CD4-positive, alpha-beta T cell treated with Interleukin-4 for 4 hours (primary cell): ENCODE measurements around the gene AMMECR1.

Experiments used
- DNase-seq: peaks from one replicate; pipeline ENCODE4 v3.0.0-alpha.2; 2020

The AMMECR1 gene

DNA sequence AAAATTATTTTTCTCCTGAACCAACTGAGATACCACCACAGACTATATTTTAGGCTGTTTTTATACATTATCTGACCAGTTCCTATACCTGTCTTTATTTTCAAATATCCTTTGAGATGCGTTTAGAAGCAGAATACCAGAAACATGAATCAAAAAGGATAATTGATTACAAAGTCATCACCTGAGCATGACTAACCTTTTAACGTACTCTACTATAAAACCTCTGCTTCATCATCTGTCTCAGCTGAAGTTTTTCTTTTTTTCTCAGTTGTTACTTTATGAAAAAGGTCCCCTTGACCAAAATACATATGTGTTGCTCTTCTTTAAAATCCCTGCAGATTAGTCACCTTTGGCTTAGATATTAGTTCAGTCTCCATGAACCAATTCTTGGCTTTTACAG lies 109.8 kb downstream of the AMMECR1 start:
- DNase-seq: no peak

DNA sequence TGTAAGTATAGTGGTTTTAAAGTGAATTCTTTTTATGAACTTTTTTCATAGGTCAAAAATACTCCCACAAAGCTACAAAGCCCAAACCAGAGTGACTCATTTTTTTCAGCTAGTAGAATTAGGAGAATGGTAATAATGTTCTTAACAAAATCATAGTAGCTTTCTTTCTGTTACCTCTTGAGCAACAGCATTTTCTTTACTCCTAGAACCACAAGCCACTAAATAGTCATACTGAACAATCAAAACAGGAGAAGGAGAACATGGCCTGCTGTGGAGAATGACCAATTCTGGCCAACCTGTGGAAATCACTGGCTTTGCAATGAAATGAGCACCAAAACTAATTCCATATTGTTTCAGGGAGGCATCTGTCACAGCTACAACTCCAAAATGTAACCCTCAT lies 112.9 kb downstream of the AMMECR1 start:
- DNase-seq: no peak

DNA sequence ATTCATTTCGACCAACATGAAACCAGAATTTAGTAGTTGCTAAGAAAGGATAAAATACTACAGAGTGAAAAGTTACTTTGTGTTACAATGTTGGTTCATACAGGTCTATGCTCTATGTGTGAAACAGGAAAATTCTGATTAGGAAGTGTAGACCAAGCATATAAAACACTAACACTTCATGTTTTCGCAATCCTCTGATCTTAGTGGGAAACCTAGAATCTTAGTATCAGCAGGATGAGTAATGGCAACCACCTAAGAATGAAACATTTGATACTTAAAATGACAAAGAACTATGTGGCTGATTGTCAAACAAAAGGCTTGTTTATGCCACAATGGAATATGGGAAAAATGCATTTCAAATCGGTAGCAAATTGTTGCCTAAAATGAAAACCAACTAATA lies 116.1 kb downstream of the AMMECR1 start:
- no peak for DNase-seq

DNA sequence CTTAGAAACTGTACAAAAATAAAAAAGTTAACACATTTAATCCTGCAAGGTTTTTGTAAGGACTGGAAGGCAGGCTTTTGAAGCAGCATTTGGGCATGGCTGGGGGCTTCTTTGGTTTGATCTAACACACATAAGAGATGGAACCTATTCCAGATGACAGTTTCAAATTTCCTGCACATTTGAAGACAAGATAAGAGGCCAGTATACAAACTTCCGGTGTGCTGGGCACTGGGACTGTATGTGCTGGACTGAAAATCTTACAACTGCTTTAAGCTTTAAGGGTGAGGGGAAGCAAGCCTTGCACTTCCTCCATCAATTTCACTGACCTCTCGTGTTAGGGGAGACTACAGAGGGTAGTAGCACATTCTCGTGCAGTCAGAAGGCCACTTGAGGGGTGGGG lies 122.9 kb downstream of the AMMECR1 start:
- no peak for DNase-seq

DNA sequence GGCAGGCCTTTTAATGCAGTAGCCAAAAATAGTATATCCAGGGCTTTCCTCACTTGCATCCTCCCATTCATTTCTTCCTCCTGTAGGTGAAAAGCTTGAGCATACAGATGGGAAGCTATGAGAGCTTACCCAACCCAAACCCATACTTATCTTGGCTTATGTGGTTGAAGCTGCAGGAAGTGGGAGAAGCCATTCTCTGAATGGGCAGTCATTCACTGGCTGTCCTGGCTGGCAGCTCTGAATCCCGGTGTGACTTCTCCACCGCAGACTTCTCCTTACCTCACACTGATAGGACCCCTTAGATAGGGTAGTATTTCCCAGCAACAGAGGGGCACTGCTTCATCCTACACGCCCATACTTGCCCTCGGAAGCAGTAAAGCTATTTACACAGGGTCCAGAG lies 125.4 kb downstream of the AMMECR1 start:
- DNase-seq: no peak

DNA sequence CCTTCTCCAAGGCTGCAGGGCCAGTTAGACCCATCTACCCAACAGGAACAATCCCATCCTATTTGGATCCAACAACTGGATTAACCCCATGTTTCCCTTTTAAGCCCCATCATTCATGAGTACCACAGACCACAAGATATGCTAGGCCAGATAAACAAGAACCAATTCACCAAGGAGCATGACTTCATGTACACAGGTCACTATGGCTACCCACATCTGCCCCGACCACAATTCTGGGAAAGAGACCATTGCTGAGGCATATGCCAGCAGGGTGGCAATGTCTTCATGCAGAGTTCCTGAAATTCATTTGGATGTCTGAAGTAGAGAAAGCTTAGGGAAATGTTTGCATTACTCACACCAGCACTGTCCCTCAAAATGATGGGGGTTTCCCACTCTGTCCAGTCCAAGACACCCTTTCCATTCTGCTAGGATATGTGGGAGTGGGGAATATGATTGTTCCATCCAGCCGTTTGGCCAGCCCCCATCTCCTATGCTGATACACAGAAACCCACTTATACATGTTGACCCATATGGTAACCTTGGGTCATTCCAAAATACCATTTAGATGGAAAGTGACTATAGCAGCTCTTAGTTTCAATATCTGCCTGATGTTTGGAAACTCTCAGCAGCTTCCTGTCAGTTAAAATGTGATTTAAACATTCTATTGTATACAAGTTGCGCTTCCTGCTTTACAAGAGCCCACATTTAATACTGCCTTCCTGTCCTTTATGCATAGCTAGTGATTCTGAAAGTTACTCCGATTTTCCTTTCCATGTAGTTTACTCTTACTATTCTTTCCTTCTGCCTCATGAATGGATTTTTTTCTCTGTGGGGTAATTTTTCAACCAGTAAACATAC lies 129.0 kb downstream of the AMMECR1 start:
- DNase-seq: no peak

DNA sequence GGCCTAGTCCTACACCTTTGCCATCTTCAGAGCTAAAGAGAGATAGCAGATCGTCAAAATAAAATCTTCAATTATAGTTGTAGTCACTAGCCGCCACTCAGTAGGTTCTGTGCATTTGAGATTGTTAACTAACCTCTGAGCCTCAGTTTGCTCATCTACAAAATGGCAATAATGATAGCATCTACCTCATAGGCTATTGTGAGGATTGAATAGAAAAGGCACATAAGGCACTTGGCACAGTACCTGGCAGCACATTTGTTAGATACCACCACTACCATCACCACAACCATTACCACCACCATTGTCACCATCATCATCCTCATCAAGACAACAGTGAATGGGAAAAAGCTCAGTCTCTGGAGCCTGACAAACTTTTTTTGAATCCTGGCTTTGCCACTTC lies 134.6 kb downstream of the AMMECR1 start:
- DNase-seq: no peak

DNA sequence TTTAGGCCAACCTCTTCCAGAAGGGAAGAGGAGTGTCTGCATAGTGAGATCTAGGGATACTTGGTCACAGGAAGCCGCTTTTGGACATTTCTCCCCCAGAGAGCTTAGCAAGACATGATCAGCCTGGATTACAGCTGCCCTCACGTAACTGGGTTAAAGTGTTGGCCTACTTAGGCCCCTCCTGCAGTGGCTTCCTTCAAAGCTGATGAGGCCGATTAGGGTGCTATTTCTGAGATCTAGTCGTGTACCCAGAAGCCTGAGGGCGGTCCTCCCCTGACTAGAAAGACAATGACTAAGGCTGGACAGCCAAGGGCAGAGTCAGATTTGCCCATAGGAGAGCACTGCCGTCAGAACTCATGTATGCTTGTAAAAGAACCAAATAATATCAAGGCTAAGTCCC lies 135.0 kb downstream of the AMMECR1 start:
- DNase-seq: no peak

DNA sequence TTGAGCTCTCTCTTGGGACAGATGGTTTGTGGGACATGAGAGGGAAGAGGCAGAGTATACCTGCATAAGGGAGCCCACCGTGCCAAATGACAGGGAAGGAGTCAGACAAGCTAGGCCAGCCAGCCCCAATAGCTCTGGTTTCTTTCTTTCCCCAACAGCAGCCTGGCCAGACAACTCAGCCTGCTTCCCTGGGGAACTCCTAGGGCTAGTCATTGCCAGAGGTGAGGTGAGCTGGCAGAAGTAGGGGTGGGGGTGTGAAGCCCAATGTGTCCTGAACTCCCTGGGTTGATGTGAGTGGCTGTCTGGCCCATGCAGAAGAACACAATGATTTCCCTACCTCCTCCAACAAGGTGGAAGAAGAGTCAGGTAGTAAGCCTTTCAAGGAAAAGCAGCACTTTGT lies 135.5 kb downstream of the AMMECR1 start:
- no peak for DNase-seq

DNA sequence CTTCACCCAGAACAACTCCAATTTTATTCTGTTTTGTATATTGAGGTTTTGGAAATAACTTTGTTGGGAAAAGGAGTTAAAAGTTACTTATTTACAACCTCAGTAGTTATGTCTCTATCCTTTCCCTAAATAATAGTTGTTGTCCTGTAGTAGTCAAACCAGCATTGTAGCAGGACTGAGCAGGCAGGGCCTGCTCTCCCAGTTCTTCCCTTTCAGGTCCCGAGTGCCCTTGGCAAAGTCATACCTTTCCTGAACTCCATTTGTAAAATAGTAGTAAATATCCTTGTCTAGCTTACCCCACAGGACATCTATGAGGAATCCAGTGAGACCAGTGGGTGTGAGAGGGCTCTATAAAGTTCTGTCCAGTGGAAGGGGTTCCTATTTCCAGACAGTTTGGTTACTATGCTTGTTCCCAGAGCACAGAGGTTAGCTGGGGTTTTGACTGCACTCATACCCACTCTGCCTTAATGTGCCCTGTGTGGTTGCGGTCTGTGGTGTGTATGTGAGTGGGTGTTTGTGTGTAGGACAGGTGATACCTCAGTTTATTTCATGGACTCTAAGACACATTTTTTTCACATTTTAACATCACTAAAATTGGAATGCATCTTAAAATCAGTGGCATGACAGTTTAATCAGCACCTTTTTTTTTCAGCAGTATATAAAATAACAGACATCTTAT lies 136.3 kb downstream of the AMMECR1 start:
- DNase-seq: no peak

DNA sequence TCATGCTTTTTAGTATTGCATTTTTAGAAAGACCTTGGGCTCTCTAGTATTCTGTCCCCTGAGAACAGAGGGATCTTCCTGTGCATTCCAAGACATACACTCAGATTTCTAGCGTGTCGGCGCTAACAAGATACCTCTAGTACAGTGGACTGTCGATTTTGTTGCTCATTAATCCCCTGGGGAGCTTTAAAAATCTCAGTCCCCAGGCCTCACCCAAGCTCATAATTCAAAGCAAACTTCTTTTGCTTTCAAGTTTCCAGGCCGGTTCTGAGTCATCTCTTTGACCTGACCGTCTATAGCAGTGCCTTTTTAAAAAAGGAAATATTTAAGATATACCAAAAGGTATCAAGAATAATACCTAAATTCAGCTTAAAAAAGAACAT lies 137.0 kb downstream of the AMMECR1 start:
- no peak for DNase-seq

DNA sequence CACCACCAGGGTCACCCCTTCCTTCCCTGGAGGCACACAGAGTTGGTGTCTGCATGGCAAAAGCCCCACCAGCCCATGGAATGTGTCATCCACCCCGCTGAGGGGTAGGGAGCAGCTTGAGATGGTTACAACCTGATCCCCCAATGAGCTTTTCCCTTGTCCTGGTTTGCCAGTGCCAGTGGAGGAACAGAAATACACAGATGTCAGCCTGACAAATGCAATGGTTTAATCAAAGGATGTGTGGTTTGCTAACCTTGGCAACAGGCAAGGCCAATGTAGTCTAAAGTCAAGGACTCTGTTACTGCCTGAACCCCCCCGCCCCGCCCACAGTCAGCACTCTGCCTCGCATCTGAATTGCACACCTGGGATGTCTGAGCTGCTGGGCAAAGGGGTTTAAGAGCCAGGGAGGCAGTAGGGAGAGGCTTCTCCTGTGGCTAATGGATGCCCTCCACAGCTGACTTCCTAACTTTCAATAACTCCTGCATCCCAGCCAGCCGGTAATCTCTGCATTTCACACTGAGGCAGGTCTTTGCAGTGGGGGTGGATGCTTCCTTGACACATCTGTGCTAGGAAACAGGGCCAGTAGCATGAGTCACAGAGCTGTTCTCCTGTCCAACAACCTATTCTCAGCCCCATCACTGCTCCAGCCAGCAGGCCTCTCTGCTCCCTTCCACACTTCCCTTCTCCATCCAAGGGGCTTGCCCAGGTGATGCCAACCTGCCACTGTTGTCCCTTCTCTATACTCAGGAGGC lies 137.5 kb downstream of the AMMECR1 start:
- no peak for DNase-seq

DNA sequence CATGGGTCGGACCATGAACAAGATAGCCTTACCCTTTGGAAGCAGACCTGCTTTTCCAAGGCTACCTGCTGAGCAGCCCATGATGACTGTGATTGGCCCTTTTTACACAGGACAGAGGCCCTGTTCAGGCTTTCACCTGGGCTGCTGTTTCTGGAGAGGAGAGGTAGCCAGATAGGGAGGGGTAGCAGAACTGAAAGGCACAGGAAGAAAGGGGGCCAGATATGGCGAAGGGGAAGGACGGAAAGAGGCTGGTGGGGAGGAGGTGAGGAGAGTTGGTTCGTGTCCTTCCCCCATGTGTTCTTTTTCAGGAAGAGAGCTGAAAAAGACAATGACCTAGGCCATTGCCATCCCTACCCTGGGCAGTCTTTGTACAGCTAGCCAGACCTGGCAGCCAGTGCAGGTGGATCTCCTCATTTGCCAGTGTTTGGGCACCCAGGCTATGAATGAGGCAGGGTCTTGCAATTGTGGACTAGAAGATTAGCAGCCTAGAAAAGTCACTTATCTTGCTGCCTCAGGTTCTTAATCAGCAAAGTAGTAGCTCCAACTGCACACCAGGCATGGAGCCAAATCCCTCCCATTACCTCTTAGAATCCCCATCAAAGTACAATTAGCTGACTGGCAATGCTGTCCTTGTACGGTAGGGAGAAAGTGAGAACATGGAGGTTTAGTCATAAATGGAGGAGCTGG lies 139.6 kb downstream of the AMMECR1 start:
- DNase-seq: no peak

DNA sequence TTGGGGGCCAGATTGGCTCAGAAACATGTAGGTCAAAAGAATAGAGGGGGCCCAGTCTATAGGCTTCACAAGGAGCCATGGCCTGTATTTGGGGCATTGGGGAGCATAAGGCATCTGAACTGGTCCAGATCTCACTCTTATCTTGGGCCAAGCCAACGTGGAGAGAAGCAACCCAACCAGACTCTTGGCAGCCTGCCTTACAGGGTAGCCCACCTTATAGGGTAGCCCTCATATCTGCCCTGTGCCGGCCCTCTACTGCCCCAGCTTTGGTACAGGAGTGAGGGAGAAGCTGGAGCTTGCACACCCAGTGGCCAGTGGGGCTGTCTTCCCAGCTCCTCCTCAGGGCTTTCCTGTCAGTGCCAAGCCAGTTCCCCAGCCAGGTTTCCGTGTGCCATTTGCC lies 142.2 kb downstream of the AMMECR1 start:
- no peak for DNase-seq

DNA sequence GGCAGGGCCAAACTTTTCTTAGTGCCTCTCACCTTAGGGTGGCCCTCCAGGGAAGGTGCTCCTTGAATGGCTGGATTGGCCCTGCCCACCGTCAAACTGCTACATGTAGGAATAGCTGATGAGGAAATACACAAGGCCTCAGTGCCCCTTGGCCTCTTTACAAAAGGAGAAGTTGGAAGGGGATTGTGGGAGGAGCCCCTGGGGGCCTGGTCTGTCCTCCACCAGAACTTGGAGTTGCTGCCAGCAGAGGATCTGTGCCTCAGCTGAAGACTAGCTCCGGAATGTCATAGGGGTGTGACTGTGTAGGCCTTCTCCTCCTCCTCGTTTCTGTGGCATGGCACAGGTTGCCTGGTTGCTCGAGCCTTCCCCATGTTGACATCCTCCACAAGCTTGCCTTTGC lies 142.7 kb downstream of the AMMECR1 start:
- DNase-seq: no peak

DNA sequence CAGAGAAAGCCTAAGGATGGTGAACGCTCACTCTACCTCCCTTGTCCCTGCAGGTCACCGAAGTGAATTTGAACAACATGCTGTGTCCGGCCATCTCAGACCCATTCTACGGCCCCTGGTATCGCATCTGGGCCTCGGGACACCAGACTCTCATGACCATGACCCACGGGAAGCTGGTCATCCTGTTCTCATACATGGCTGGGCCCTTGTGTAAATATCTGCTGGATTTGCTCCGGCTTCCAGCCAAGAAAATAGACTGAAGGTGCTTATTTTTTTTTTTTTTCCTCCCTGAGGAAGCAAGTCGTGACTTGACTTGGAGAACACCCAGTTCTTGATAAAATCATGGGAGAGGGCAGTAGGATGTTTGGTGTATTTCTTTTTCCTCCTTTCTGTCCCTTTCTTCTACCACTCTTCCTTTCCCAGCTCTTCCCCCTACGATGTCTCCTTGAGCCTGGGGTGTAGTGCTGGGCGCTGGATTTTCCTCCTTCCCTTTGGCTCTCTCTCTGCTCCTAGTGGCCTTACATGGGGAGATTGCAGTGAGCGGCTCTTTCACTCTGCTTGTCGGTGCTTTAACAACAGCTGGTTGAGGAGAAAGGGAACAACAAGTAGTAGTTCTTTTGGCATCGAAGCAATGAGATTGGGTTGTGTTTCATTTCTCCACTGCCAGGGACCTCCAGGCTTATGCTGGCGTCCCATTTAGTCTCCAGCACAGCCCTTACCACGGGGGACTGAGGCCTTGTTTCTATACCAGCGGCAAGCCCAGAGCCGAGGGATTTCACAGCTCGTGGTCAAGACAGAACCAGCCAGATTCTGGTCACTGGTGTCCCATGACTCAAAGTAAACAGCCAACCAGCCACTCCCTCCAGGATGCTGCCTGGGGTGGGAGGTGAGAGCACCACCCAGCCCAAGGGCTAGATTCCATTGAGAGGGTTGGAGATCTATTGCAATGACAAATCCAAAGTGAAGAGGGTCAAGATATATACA lies 144.4 kb downstream of the AMMECR1 start:
- no peak for DNase-seq

DNA sequence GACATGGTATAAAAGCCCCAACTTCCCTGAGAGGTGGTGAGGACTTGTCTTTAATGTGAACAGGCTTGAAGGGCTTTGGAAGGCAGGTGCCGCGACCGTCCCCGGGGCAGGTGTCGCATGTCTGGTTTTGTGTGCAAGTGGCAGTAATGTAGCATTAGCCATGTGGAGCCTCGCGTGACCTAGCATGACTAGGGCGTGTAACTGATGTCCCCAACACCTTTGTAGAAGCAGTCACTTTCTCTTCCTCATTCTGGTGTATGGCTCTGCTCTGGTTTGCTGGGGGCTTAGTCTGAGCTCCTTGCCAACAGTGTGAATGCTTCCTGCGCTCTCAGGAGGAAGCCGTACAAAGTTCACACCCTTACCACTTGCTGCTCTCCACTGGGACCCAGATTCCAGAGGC lies 145.7 kb downstream of the AMMECR1 start:
- DNase-seq: no peak

DNA sequence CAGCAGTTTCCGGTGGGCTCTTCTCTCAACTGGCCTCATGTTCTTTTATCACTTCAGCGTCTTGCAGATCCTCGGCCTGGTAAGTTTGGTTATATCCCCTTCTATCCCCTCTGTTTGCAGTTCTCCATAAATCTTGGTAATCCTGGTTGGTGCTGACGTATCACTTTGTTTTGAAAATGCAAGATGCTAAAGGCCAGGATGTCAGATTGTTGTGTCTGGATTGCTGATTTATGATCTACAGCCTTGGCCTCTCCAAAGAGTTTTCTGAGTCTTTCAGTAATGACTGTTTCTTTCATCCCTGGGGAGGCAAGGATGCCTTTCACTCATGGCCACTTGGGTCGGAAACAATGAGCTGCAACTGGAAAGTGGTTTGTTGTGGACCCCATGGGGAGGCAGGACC lies 146.4 kb downstream of the AMMECR1 start:
- no peak for DNase-seq

DNA sequence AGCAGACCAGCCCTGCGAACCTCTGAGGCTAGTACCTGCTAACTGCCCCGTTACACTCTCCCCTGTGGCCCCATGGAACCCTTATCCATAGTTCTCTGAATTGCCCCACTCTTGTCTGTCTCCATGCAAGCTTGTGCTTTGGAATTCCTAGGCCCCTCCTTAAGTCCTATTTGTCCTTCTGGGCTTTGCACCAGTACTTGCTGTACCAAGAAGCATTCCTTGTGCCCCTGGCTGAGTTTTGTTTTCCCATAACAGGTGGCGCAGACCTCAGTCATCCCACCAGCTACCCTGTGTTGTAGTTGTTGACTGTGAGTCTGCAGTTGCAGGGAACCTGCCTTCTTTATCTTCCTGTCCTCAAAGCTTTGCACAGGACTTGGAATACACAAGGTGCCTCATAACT lies 147.9 kb downstream of the AMMECR1 start:
- no peak for DNase-seq

DNA sequence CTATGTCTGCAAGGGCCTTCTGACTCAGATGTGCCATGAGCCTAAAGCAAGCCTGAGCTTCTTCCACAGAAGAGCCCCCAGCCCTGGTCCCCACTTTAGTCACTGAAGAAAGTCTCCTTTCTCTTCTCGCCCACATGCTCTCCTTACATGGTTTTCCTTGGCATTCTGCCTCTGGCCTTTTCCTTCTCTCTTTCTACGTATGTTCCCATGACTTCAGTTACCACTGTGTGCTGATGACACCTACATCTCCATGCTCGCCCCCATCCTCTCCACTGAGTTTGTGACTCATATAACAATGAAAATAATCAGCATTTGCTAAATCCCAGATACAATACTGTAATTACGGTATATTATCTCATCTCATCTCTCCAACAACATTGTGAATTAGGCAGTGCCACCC lies 149.3 kb downstream of the AMMECR1 start:
- DNase-seq: no peak

DNA sequence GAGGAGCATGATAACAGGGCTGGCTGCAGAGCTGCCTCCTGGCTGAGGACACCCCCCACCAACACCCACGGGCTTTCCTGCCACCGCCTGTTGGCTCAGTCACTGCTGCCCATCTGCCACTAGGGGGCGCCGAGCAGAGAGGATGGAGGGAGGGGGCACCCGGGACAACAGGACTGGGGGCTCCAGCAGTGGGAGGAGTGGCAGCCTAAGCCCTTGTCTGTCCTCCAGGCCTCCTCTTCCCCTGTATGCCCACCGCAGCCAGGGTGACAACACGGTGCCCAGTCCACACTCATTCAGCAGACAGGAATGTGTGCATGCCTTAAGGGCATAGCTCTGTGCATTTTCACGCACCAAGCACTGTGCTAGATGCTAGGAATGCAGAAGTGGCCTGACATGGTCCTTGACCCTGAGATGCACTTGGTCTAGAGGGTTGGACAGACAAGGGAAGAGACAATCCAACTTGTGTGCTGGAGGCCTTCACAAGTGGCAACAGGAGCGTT lies 149.9 kb downstream of the AMMECR1 start:
- DNase-seq: peak; percentile 19

DNA sequence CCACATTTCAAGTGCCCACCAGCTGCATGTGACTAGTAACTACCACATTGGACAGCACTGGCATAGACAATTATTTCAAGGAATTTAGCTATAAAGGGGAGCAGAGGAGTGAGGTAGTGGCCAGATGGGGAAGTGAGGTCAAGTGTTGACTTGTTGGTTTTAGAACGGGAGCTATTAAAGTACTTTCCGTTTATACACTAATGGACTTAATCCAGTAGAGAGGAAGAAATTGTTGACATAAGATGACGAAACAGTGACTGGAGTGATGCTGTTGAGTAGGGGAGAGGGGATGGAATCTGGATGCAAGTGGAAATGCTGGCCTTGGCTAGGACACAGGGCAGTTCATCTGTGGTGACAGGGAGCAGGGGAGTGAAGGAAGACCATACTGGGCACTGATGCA lies 154.4 kb downstream of the AMMECR1 start:
- no peak for DNase-seq
